ENCODE results near the gene CKM.
"Not testable (repeated sequence)": the region's sequence is repeated elsewhere in the genome, so short reads cannot be mapped to it uniquely, and the experiment has no call there.

The CKM gene

DNA sequence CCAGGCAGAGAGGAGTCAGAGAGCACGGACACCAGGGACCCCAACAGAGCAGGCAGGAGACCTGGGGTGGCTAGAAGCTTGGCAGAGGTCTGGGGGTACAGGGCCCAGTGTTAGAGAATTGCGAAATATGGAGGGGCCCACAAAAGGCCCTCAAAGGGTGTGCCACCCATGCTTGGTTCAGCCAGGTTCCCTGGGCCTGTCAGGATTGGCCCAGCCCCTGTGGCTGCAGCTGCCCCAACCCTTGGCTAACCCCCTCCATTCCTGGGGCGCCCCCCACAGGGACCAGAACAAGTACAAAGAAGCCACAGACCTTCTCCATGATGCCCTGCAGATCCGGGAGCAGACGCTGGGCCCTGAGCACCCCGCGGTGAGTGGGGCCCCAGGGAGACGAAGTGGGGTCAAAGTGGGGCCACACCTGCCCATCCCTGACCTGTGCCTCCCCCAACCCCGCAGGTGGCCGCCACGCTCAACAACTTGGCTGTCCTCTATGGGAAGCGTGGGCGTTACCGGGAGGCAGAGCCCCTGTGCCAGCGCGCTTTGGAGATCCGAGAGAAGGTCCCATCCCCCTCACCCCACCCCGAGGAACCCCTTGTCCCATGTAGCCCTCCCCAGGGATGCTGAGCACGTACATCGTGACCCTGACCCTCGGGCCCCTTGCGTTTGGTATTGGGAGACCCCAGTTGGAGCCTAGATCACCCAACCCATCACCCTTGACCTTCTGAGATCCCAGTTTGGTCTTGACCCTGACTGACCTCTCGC, 25.9 kb upstream of the CKM start:
- DNase-seq: no peak

DNA sequence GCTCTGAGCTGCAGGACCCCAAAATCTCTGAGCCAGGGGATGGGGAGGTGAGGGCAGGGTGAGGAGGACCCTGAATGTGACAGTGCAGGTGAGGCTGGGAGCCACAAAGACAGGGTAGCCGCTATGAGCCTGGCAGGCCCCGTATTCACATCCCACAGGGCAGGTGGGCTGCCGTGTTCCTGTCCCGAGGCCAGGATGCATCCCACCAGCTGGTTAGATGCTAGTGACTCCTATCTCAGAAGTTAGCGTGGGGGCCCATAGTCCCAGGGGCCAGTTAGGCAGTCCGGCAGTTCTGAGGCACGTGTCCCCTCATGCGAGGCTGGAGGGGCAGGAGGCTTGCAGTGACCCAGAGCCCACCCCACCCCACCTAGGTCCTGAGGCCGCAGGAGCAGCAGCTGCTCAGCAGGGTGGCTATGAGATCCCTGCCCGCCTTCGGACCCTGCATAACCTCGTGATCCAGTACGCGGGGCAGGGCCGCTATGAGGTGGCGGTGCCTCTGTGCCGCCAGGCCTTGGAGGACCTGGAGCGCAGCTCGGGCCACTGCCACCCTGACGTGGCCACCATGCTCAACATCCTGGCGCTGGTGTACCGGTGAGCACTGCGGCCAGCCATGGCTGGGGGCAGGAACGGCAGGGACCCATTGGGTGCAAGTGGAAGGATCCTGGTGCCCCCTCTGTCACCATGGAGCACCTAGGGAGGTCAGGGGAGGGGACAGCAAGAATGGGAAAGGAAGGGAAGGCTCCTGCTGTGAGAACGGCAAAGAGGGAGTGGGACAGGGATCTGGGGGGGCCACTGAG, 25.1 kb upstream of the CKM start:
- no peak for DNase-seq

DNA sequence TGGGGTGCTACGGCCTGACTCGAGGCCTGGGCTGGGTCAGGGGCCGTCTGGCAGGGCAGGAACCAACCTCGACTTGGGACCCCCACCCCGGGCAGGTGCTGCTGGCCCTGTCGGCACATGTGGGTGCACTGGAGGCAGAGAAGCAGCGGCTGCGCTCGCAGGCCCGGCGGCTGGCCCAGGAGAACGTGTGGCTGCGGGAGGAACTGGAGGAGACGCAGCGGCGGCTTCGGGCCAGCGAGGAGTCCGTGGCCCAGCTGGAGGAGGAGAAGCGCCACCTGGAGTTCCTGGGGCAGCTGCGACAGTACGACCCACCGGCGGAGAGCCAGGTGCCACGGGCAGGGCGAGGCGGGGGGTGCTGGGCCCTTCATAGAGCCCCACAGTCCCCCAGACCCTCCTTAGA, 23.8 kb upstream of the CKM start:
- DNase-seq: no peak

DNA sequence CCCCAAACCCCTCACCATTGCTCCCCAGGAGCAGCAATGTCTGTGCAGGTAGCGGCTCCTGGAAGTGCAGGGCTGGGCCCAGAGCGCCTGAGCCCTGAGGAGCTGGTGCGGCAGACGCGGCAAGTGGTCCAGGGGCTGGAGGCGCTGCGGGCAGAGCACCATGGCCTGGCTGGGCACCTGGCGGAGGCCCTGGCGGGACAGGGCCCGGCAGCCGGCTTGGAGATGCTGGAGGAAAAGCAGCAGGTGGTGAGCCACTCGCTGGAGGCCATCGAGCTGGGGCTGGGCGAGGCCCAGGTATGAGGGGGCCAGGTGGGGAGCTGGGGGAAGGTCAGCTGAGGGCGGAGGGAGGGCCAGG, 22.8 kb upstream of the CKM start:
- DNase-seq: no peak

DNA sequence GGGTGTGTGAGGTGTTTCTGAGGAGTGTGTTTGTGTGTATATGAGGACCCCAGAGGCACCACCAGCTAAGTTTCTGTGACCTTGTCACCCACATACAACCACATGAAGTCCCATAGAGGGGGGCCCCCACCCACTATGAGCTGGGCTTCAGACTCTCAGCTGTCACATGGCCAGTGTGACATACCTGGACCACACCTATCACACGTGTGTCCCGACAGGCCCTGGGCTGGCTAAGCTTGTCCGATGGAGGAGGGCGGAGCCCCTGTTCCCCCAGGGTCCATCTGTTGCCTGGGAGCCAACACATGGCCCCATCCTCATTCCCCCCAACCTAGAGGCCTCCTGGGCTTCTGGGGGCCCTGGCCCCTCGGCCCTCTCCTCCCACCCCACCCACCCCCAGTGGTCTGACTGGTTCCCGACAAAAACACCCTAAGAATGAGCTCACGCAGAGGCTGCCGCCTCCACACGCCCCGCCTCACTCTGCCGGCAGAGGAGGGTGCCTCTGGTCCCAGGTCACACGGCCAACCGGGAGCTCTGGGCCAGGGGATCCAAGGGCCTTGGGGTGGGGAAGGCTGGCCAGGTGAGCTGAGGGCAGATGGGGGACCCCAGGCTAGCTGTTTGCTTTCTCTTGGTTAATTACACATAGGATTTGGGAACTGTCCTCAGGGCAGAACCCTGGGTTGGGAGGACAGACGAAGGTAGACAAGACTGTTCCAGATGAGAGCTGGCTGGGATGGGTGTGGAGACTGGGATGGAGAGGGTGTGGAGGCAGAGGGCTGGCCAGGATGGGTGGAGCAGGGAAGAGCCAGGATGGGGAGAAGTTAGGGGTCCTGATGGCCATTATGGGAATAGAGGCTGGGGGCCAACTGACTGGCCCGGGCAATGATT, 22.2 kb upstream of the CKM start:
- DNase-seq: no peak

DNA sequence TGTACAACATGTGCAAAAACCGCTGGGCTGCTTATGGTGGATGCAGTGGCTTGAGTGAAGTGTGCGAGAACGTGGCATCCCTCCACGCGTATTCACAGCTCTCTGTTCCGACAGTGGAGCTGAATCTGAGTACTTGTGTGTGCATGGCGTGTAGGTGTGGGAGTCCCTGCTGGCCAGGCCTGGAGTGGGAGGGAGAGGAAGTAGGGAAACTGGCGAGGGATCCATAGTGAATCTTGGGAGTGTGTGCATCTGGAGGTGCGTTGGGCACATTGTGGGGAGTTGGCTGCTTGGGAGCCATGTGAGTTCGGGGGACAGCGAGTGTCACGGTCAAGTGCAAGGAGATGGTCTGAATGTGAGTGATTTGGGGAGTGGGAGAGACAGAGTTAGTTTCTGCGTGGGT, 20.2 kb upstream of the CKM start:
- no peak for DNase-seq

DNA sequence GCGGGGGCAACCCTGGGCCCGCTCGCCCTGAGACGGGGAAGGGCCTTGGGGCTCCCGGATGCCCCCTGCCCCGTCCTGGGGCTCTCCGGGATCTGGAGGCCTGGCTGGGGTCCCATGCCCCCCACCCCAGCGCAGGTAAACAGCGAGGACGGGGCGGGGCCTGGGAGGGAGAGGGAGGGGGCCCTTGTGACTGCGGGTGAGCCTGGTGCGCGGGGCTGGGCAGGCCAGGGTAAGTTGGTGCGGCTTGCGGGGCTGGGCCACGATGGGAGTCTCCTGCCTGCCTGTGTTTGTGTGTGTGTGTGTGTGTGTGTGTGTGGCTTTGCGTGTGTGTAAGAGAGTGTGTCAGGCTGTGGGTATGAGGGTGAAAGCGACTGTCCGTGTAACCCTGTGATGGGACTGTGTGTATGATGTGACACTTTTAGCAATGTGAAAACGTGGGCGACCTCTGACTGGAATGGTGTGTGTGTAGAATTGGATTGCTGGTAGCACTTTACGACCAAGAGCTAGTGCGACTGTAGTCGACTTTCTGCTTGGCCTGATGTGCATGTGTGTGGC, 18.3 kb upstream of the CKM start:
- no peak for DNase-seq

DNA sequence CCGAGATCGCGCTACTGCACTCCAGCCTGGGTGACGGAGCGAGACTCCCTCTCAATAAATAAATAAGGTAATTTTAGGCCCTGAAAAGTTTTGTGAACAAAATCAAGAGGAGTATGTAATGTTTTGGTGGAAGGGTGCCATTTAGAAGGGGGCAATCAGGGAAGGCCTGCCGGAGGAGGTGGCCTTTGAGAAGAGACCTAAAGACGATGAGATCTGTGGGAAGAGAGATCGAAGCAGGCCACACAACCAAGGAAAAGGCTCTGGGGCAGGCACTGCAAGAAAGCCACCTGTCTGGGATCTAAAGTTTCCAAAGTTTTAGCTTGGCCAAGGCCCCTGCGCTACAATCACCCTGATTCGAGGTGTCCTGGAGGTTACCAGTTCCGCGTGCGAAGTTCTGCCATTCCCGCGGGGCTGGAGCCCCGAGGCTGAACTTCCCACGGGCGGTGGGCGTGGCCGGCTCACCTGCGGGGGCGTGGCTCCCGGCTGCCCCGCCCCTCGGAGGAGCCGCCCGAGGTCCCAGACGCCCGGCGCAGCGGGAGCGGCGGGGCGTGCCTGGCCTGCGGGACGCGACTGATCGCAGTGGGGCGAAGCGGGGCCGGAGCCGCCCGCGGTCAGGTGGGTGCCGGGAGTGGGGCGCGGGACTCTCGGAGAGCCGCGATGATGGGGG, 17.7 kb upstream of the CKM start, which contains the start of gene KLC3:
TSS of gene KLC3 (plus strand) at position 519 of the 667 bp plus-strand sequence. CDS start 4,792 bp downstream, outside the sequence.
- DNase-seq: peak; percentile 33 to 36

DNA sequence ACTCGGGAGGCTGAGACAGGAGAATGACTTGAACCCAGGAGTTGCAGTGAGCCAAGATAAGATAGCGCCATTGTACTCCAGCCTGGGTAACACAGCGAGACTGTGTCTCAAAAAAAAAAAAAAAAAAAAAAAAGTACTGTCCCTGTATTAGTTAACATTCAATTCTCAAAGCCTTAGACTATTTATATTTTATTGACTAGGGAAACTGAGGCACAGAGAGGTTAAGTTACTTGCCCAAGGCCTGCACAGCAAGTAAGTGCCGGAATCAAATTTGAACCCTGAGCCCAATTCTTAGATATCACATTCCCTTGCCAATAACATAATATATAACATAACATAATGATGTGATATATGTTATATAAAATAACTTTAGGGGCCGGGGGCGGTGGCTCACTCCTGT, 17.0 kb upstream of the CKM start:
- no peak for DNase-seq

DNA sequence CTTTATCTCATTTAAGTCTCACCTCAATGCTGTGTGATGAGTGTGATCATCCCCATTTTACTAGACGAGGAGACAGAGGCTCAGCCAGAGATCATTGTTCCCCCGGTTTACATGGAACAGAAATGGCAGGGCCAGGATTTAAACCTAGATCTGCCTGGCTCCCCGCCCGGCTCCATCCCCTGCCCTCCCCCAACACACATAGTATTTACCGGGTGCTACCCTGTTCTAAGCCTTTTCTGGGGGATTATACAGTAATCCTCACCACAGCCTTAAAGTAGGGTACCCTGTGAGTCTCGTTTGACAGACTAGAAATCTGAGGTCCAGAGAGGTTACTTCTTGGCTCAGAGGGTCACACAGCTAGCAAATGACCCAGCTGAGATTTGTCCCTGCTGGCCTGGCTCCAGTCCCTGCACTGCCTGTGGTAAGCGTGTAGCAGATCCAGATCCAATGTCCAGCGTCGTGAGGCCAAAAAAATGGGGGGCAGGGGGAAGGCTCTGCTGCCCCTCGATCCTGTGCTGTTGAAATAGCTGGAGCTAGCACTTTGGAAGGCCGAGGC, 14.1 kb upstream of the CKM start:
- DNase-seq: no peak

DNA sequence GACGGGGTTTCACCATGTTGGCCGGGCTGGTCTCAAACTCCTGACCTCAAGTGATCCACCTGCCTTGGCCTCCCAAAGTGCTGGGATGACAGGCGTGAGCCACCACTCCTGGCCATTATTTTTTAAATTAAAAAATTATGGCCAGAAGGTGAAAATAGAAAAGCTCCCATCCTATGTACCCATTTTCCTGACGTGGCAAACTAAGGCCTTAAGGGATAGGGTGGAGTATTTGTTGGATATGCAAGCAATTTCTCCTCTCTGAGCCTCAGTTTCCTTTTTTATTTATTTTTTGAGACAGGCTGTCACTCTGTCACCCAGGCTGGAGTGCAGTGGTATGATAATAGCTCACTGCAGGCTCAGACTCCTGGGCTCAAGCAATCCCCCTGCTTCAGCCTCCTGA, 12.2 kb upstream of the CKM start:
- not testable (repeated sequence) for DNase-seq

DNA sequence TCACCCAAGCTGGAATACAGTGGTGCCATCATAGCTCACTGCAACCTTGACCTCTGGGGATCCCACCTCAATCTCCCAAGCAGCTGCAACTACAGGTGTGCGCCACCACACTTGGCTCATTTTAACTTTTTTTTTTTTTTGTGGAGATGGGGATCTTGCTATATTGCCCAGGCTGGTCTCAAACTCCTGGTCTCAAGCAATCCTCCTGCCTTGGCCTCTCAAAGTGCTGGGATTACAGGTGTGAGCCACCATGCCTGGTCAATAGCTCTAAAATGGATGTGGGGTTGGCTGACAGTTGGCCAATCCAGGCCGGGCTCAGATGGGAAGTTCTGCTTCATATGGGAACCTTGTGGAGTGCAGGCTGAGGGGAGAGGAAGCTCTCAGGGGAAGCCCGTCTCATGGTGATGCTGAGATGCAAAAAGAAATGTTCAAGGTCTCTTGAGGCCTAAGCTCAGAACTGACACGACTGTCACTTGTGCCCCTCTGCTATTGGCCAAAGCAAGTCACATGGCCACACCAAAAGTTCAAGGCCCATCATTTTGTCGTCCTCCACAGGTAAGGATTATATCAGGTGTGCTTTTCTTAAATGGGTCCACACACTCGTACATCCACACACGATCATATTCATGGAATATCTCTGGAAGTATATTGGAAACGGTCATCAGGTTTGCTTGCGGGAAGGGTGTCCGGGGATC, 11.1 kb upstream of the CKM start:
- no peak for DNase-seq

DNA sequence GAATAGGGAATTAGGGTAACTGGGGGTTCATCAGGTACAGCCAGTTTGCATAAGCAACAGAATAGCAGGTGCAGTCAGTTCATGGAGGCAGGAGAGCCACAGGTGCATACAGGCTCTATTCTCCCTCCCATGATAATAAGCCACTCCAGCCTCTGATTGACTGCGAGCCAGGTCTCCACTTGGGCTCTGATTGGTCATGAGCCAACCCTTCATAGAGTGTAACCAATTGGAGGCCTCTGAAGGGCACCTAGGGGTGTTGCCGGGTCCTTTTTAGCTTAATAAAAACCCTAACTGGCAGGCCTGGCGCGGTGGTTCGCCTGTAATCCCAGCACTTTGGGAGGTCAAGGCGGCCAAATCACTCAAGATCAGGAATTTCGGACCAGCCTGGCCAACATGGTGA, 8.7 kb upstream of the CKM start:
- DNase-seq: no peak

DNA sequence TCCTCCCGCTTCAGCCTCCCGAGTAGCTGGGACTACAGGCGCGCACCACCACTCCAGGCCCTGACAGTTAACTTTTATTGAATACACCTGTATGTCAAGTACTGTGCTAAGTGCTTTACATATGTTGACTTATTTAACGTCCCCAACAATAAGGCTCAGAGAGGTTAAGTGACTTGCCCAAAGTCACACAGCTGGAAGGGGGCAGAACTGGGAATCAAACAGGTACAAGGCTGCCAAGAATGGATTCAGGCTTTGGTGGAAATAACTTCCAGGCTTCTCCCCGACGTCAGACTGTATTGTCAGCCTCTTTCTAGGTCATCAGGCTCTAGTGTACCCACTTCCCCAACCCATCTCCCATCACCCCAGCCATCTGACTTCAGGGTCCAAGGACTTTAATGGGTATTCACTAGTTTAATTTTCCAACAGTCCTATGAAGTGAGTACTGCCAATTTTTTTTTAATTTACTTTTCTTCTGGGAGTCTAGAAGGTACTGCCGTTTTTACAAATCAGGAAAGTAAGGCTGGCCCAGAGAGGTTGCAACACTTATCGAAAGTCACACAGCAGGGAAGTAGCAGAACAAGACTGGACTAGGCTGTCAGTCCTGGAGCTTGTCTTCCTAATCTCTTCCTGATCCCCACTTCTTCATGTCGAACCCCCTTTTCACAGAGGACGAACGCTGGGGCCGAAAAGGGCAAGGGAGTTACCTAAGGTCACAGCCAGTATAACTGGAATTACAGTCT, 4.9 kb upstream of the CKM start:
- no peak for DNase-seq

DNA sequence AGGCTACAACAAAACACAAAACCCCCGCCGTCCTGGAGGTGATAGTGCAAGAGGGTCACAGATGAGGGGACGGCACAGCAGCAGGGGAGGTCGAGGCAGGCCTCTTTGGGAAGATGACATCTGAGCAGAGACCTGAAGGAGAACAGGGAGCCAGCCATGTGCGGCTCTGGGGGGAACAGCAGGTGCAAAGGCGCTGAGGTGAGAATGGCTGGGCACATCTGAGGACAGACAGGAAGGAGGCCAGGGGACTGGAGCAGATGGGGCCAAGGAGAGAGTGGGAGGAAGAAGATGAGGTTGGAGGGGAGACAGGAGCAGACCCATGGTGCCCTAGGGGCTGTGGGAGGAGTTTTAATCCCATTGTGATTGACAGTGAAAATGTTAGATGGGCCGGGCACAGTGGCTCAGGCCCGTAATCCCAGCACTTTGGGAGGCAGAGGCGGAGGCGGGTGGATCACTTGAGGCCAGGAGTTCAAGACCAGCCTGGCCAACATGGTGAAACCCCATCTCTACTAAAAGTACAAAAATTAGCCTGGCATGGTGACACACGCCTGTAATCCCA, 1.8 kb upstream of the CKM start:
- DNase-seq: no peak

DNA sequence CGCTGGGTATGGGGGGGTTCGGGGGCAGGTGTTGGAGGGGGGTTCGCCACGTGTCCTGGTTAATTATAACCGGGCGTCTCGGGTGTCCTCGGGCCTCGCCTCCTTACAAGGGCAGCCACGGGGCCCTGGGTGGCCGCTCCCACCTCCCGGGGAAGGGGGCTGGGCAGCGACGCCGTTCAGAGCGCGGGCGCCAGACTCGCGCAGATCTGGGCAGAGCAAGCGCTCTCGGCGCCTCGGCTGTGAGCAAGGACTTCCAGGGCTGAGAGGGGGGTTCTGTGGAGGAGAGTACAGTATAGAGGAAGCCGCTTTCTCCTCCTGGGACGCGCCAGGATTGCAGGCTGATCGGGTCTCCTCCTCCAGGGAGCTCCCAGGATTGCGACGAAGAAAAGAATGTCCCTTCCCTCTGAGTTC, 1.0 kb upstream of the CKM start:
- no peak for DNase-seq

DNA sequence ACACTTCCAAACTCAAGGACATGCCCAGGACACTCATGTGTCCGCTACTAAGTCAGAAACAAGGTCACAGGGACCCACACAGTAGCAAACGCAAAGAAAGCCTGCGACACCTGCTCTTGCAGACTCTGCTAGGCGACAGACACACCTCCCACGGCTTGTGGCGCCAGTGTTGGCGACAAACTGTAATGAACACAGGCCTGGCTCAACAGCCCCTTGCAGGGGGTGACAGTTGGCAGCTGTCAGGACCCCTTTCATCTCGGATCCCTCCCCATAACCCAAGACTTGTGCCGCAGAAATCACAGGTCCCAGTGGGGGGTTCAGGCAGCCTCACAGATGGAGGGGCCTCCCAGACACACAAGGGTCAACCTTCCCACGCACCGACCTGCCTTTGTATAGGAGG, 364 bp downstream of the CKM start:
- DNase-seq: no peak

DNA sequence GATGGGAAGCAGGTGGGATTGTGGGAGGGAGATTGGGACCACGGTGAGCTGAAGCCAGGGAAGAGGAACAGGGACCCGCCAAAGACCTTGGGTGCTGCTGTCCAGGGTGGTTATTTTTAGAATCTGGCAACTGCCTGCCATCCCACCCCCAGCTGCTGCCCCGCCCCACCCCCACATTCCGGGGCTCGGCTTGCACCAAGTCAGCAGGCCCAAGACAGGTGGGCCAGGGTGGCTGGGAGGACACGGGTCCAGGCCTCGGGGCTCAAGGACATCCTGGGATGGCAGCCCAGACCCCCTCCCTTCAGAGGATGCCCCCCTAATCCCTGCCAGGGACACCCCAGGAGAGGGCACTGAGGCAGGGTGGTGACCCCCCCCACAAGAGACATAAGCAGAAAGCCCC, 827 bp downstream of the CKM start:
- no peak for DNase-seq

DNA sequence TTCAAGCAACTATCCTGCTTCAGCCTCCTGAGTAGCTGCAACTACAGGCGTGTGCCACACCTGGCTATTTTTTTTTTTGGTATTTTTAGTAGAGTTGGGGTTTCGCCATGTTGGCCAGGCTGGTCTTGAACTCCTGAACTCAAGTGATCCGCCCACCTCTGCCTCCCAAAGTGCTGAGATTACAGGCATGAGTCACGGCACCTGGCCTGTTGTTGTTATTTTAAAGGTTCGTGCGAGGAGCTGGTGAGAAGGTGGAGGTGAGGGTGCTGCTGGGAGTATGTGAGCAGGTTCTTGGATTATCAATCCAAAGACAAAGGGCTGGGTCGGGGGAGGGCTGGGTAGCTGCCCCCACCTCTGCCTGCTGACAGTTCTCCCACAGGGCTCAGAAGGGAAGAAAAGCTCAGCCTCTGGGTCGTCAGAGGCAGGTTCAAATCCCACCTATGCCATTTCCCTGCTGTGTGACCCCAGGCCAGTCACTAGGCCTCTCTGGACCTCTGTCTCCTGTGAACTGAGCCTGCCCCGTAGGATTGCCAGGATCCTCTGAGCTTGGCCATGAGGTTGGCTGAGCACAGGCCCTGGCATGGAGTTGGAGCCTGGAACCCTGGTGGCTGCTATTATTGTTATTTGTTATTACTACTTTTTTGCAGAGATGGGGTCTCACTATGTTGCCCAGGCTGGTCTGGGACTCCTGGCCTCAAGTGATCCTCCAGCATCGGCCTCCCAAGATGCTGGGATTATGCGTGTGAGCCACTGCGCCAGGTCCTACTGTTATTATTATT, 1.5 kb downstream of the CKM start:
- no peak for DNase-seq

DNA sequence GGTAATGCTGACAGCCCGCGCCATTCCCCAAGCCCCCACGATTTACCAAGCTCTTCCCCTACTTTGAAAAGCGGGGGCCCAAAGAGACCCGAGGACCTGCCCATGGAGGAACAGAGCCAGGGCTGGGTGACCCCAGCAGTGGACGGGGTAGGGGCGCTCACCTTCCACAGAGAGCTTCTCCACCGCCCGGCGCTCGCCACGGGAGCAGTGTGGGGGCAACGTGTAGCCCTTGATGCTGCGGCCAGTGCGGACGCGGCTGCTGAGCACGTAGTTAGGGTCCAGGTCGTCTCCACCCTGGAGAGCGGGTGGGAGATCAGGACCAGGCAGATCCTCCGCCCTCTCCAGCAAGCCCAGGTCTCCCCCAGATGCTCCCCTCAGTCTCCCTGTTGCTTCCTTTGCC, 7.4 kb downstream of the CKM start:
- DNase-seq: no peak
